Right lung (tissue), 5 donors: ENCODE data around the gene ATXN1. TPM values are rescaled to one million over a fixed set of nuclear protein-coding genes. Genes with fewer than 3 reads are reported as not detected.

Source experiments
- DNase-seq, 2 donors: peaks; one replicate each; pipeline ENCODE4 v3.0.0-alpha.2; 2013
- polyA plus RNA-seq, 5 donors: library from polyadenylated mRNA; unstranded; fragments of 120-200 nt; gene quantifications; one replicate each; pipeline versions ENCODE4 v1.2.1 to v1.2.3, GENCODE V29; 2013; ENCODE audit warnings: inconsistent platforms in 1 of 5, low replicate concordance in 1 of 5; ENCODE audit not compliant: insufficient read length in 5 of 5, insufficient read depth in 1 of 5

The ATXN1 gene
- polyA plus RNA-seq, 5 donors: 17.6 to 28.3 (median 25.1) TPM

GRCh38 chr6:16746812-16747211 is 14.4 kb downstream of the ATXN1 start:
- no peak for DNase-seq

GRCh38 chr6:16746401-16746800 is 14.9 kb downstream of the ATXN1 start:
- DNase-seq: no peak

- DNase-seq: no peak
Measured at GRCh38 chr6:16743664-16744210, 17.5 kb downstream of the ATXN1 start.

GRCh38 chr6:16742116-16742515 is 19.1 kb downstream of the ATXN1 start:
- no peak for DNase-seq

GRCh38 chr6:16741112-16742016 is 19.9 kb downstream of the ATXN1 start:
- DNase-seq: peak; percentile 72 to 73

- no peak for DNase-seq
Measured at GRCh38 chr6:16740097-16740496, 21.2 kb downstream of the ATXN1 start.

GRCh38 chr6:16739329-16739801 is 21.9 kb downstream of the ATXN1 start:
- DNase-seq: no peak

- DNase-seq: no peak
Measured at GRCh38 chr6:16737925-16738324, 23.3 kb downstream of the ATXN1 start.

- DNase-seq: no peak
Measured at GRCh38 chr6:16736856-16737775, 24.1 kb downstream of the ATXN1 start.

- DNase-seq: no peak
Measured at GRCh38 chr6:16735014-16735413, 26.2 kb downstream of the ATXN1 start.

GRCh38 chr6:16733085-16733484 is 28.2 kb downstream of the ATXN1 start:
- DNase-seq: no peak

- no peak for DNase-seq
Measured at GRCh38 chr6:16731478-16732051, 29.7 kb downstream of the ATXN1 start.

- DNase-seq: no peak
Measured at GRCh38 chr6:16730738-16731477, 30.4 kb downstream of the ATXN1 start.

- DNase-seq: no peak
Measured at GRCh38 chr6:16729744-16730143, 31.5 kb downstream of the ATXN1 start.

GRCh38 chr6:16729183-16729691 is 32.0 kb downstream of the ATXN1 start:
- DNase-seq: no peak

- no peak for DNase-seq
Measured at GRCh38 chr6:16728513-16729182, 32.6 kb downstream of the ATXN1 start.

GRCh38 chr6:16727996-16728395 is 33.3 kb downstream of the ATXN1 start:
- no peak for DNase-seq

GRCh38 chr6:16725145-16725864 is 36.0 kb downstream of the ATXN1 start:
- DNase-seq: no peak

- peak in 1 of 2 donors; percentile 30 for DNase-seq
Measured at GRCh38 chr6:16723826-16724225, 37.4 kb downstream of the ATXN1 start.
